ENCODE results near the gene DLAT.

The DLAT gene

GRCh38 chr11:112037527-112037926 is 12.3 kb downstream of the DLAT start:
- no peaks in the 10 kb centered on the region for H3K9me3 ChIP-seq (ENCODE audit: control insufficient read depth, insufficient read depth, low read depth, low read length)
- no peaks in the 10 kb centered on the region for H3K4me1 ChIP-seq (ENCODE audit: control insufficient read depth, insufficient read depth, low read length)
- POLR2A ChIA-PET, result no interaction called here
- H3K27ac ChIP-seq (ENCODE audit: extremely low read depth, low read depth, low read length), result no peak overlapping the region
- H3K36me3 ChIP-seq (ENCODE audit: control insufficient read depth in 2 of 2, insufficient read depth in 1 of 2, low read length in 2 of 2), result peaks cover 20 to 76% of the 10 kb centered on the region in 2 experiments
- H3K4me3 ChIP-seq (ENCODE audit: low read depth, low read length), result no peak overlapping the region
- TF ChIP-seq ZNF202 (tag by site-specific recombination; IDR thresholded peaks at IDR 0.05; ENCODE audit: borderline replicate concordance) (no peak), ZNF37A (tag by site-specific recombination; IDR thresholded peaks at IDR 0.05) (no peak), HOXC10 (CRISPR knock-in tag; IDR thresholded peaks at IDR 0.05) (no peak), GLIS1 (tag by site-specific recombination; IDR thresholded peaks at IDR 0.05) (no peak), ZNF514 (tag by site-specific recombination; IDR thresholded peaks at IDR 0.05) (no peak), ZNF626 (tag by site-specific recombination; IDR thresholded peaks at IDR 0.05) (no peak), ZNF513 (tag by site-specific recombination; IDR thresholded peaks at IDR 0.05) (no peak), ZNF248 (tag by site-specific recombination; IDR thresholded peaks at IDR 0.05) (no peak), ZNF645 (tag by site-specific recombination; IDR thresholded peaks at IDR 0.05) (no peak), ZNF223 (tag by site-specific recombination; IDR thresholded peaks at IDR 0.05) (no peak), ZNF654 (tag by site-specific recombination; IDR thresholded peaks at IDR 0.05; ENCODE audit: low read depth) (no peak), ZIC2 (tag by site-specific recombination; IDR thresholded peaks at IDR 0.05) (no peak), KLF17 (tag by site-specific recombination; IDR thresholded peaks at IDR 0.05) (no peak)
- CTCF ChIA-PET, result no interaction called here

- ChIA-PET POLR2A (interaction anchor here (1.1 kb wide), 1 partner anchor 10 kb away, joined by 3 read pairs; no protein-coding TSS in a partner anchor), CTCF (interaction anchor here (1.3 to 1.6 kb wide), 2 partner anchors 61 to 108 kb away, joined by 3 to 7 read pairs; no protein-coding TSS in a partner anchor)
- no peak overlapping the region for H3K4me3 ChIP-seq (ENCODE audit: low read depth, low read length)
- peaks cover 10 to 79% of the 10 kb centered on the region in 2 experiments for H3K36me3 ChIP-seq (ENCODE audit: control insufficient read depth in 2 of 2, insufficient read depth in 1 of 2, low read length in 2 of 2)
- no peaks in the 10 kb centered on the region for H3K4me1 ChIP-seq (ENCODE audit: control insufficient read depth, insufficient read depth, low read length)
- no peak overlapping the region for H3K27ac ChIP-seq (ENCODE audit: extremely low read depth, low read depth, low read length)
- H3K9me3 ChIP-seq (ENCODE audit: control insufficient read depth, insufficient read depth, low read depth, low read length), result no peaks in the 10 kb centered on the region
- TF ChIP-seq REST (tag by site-specific recombination; IDR thresholded peaks at IDR 0.05) (no peak), ZNF777 (tag by site-specific recombination; IDR thresholded peaks at IDR 0.05; ENCODE audit: borderline replicate concordance) (no peak), ZNF555 (tag by site-specific recombination; conservative IDR thresholded peaks at IDR 0.05) (no peak), RBAK (tag by site-specific recombination; IDR thresholded peaks at IDR 0.05) (no peak), HOXA7 (CRISPR knock-in tag; IDR thresholded peaks at IDR 0.05; ENCODE audit: borderline replicate concordance) (no peak), BCL11A (tag by site-specific recombination; IDR thresholded peaks at IDR 0.05; ENCODE audit: low read depth) (no peak), KLF8 (tag by site-specific recombination; IDR thresholded peaks at IDR 0.05) (no peak), PRDM4 (tag by site-specific recombination; IDR thresholded peaks at IDR 0.05) (no peak), SCRT1 (tag by site-specific recombination; IDR thresholded peaks at IDR 0.05; ENCODE audit: borderline replicate concordance) (no peak), SALL2 (tag by site-specific recombination; IDR thresholded peaks at IDR 0.05; ENCODE audit: borderline replicate concordance) (no peak), ZBTB17 (tag by site-specific recombination; IDR thresholded peaks at IDR 0.05) (no peak), ZNF423 (tag by site-specific recombination; IDR thresholded peaks at IDR 0.05) (no peak)
Measured at GRCh38 chr11:112042161-112042960, 17.2 kb downstream of the DLAT start.

All from HEK293 (cell line).